H9 (cell line): ENCODE data around the gene DOCK9. TPM values are rescaled to one million over a fixed set of nuclear protein-coding genes. Genes with fewer than 3 reads are reported as not detected.

ENCODE experiments used
- DNase-seq: peaks from one replicate; pipeline ENCODE4 v3.0.0-alpha.2; 2017
- H2AFZ ChIP-seq: one replicate; pipeline ENCODE4 v1.6.1; 2013; ENCODE audit warnings: mild to moderate bottlenecking, low read length, control low read depth, moderate library complexity
- H2AK5ac ChIP-seq: 2 replicates; pipeline ENCODE4 v1.6.1; 2013; ENCODE audit warnings: low read length, control low read depth, mixed read lengths; ENCODE audit not compliant: insufficient read length
- H2BK120ac ChIP-seq: one replicate; pipeline ENCODE4 v1.6.1; 2013; ENCODE audit warnings: low read depth, mild to moderate bottlenecking, low read length, control low read depth, inconsistent platforms; ENCODE audit not compliant: poor library complexity, severe bottlenecking
- H2BK12ac ChIP-seq: 2 replicates; pipeline ENCODE4 v1.6.1; 2013; ENCODE audit warnings: low read length, control low read depth, mixed read lengths, low read depth; ENCODE audit not compliant: insufficient read length
- H2BK15ac ChIP-seq: 2 replicates; pipeline ENCODE4 v1.6.1; 2013; ENCODE audit warnings: low read depth, low read length, control low read depth
- H2BK20ac ChIP-seq: one replicate; pipeline ENCODE4 v1.6.1; 2013; ENCODE audit warnings: low read depth, mild to moderate bottlenecking, low read length, control low read depth, inconsistent platforms; ENCODE audit not compliant: poor library complexity, severe bottlenecking
- H2BK5ac ChIP-seq: 2 replicates; pipeline ENCODE4 v1.6.1; 2013; ENCODE audit warnings: low read length, control low read depth, mixed read lengths; ENCODE audit not compliant: insufficient read length
- H3K14ac ChIP-seq: 2 replicates; pipeline ENCODE4 v1.6.1; 2013; ENCODE audit warnings: low read length, control low read depth; ENCODE audit not compliant: insufficient read depth
- H3K18ac ChIP-seq: 2 replicates; pipeline ENCODE4 v1.6.1; 2013; ENCODE audit warnings: low read depth, mild to moderate bottlenecking, mixed read lengths, low read length, control low read depth; ENCODE audit not compliant: insufficient read length
- H3K23ac ChIP-seq: 2 replicates; pipeline ENCODE4 v1.6.1; 2013; ENCODE audit warnings: low read length, control low read depth, mixed read lengths, low read depth; ENCODE audit not compliant: insufficient read length
- H3K23me2 ChIP-seq: 2 replicates; pipeline ENCODE4 v1.6.1; 2013; ENCODE audit warnings: low read depth, mild to moderate bottlenecking, mixed read lengths, low read length, control low read depth; ENCODE audit not compliant: insufficient read length, poor library complexity, severe bottlenecking
- H3K27ac ChIP-seq: 2 replicates; pipeline ENCODE4 v1.5.1; 2013; ENCODE audit warnings: low read length, control low read depth, mixed read lengths, low read depth; ENCODE audit not compliant: insufficient read length
- H3K27me3 ChIP-seq: 2 replicates; pipeline ENCODE4 v1.6.1; 2013; ENCODE audit warnings: low read length, control low read depth, inconsistent platforms; ENCODE audit not compliant: insufficient read depth
- H3K4ac ChIP-seq: 2 replicates; pipeline ENCODE4 v1.6.1; 2013; ENCODE audit warnings: low read depth, mild to moderate bottlenecking, control low read depth, inconsistent platforms, low read length, moderate library complexity
- H3K4me1 ChIP-seq: 2 replicates; pipeline ENCODE4 v1.6.1; 2013; ENCODE audit warnings: low read length, control low read depth, inconsistent platforms; ENCODE audit not compliant: insufficient read depth
- H3K4me2 ChIP-seq: 2 replicates; pipeline ENCODE4 v1.6.1; 2013; ENCODE audit warnings: low read length, control low read depth, mixed read lengths; ENCODE audit not compliant: insufficient read length, insufficient read depth
- H3K56ac ChIP-seq: 2 replicates; pipeline ENCODE4 v1.6.1; 2013; ENCODE audit warnings: low read depth, mild to moderate bottlenecking, mixed read lengths, low read length, control low read depth; ENCODE audit not compliant: insufficient read length
- H3K79me1 ChIP-seq: 2 replicates; pipeline ENCODE4 v1.6.1; 2013; ENCODE audit warnings: low read depth, mild to moderate bottlenecking, moderate library complexity, low read length, control low read depth, inconsistent platforms; ENCODE audit not compliant: insufficient read depth, poor library complexity, severe bottlenecking
- H3K79me2 ChIP-seq: 2 replicates; pipeline ENCODE4 v1.6.1; 2013; ENCODE audit warnings: low read length, control low read depth, inconsistent platforms; ENCODE audit not compliant: insufficient read depth
- H3K9ac ChIP-seq: 2 replicates; pipeline ENCODE4 v1.6.1; 2013; ENCODE audit warnings: low read length, control low read depth, mixed read lengths; ENCODE audit not compliant: insufficient read length; ENCODE audit errors: extremely low read depth
- H3K9me3 ChIP-seq: one replicate; pipeline ENCODE4 v1.6.1; 2013; ENCODE audit warnings: low read depth, low read length, inconsistent platforms; ENCODE audit not compliant: control insufficient read depth
- H3T11ph ChIP-seq: one replicate; pipeline ENCODE4 v1.6.1; 2013; ENCODE audit warnings: mild to moderate bottlenecking, low read length, control low read depth, inconsistent platforms
- H4K20me1 ChIP-seq: one replicate; pipeline ENCODE4 v1.6.1; 2013; ENCODE audit not compliant: control insufficient read depth, insufficient read length, insufficient read depth
- H4K5ac ChIP-seq: 2 replicates; pipeline ENCODE4 v1.6.1; 2013; ENCODE audit warnings: low read depth, mild to moderate bottlenecking, mixed read lengths, low read length, control low read depth; ENCODE audit not compliant: insufficient read length
- H4K8ac ChIP-seq: replicated peaks from 2 replicates; pipeline ENCODE4 v1.6.1; 2013; ENCODE audit warnings: low read length, control low read depth, mixed read lengths, low read depth; ENCODE audit not compliant: insufficient read length
- H4K91ac ChIP-seq: 2 replicates; pipeline ENCODE4 v1.6.1; 2013; ENCODE audit warnings: low read depth, mild to moderate bottlenecking, moderate library complexity, mixed read lengths, low read length, control low read depth; ENCODE audit not compliant: insufficient read length
- H3K27ac Mint-ChIP-seq, 3 experiments: 2 replicates in 2 of 3; 3 replicates in 1 of 3; pipeline ENCODE4 v1.8.0; 2020 to 2021; ENCODE audit warnings: mixed read lengths in 3 of 3, mild to moderate bottlenecking in 1 of 3, moderate library complexity in 1 of 3
- H3K27me3 Mint-ChIP-seq: 2 replicates; pipeline ENCODE4 v1.8.0; 2021; ENCODE audit warnings: low read depth, mild to moderate bottlenecking, moderate library complexity, mixed read lengths
- H3K36me3 Mint-ChIP-seq, 3 experiments: 2 replicates in 2 of 3; 3 replicates in 1 of 3; pipeline ENCODE4 v1.8.0; 2020 to 2021; ENCODE audit warnings: low read depth in 3 of 3, mixed read lengths in 3 of 3; ENCODE audit not compliant: insufficient read depth in 1 of 3
- H3K4me1 Mint-ChIP-seq, 2 experiments: 2 replicates each; pipeline ENCODE4 v1.8.0; 2020; ENCODE audit warnings: mixed read lengths in 2 of 2
- H3K4me3 Mint-ChIP-seq, 2 experiments: 2 replicates in 1 of 2; 3 replicates in 1 of 2; pipeline ENCODE4 v1.8.0; 2020 to 2021; ENCODE audit warnings: mild to moderate bottlenecking in 2 of 2, mixed read lengths in 2 of 2, moderate library complexity in 1 of 2
- H3K9me3 Mint-ChIP-seq, 2 experiments: 2 replicates in 1 of 2; 3 replicates in 1 of 2; pipeline ENCODE4 v1.8.0; 2020; ENCODE audit warnings: mild to moderate bottlenecking in 2 of 2, mixed read lengths in 2 of 2, moderate library complexity in 1 of 2
- CTCF ChIP-seq: fragments of 200-600 bp; sonication (generic); conservative IDR thresholded peaks from 3 replicates; pipeline ENCODE4 v1.8.0; 2021; ENCODE audit warnings: antibody characterized with exemption, mild to moderate bottlenecking
- WGBS: extraction: QIAGEN DNeasy Blood & Tissue Kit; methylation state at CpG from one replicate; pipeline ENCODE4 v1.1.7; 2013; ENCODE audit warnings: missing lambda C conversion rate, low lambda C conversion rate, mixed read lengths; ENCODE audit not compliant: insufficient read length; ENCODE audit errors: extremely low coverage; 5-methylcytosine and 5-hydroxymethylcytosine counted together
- total RNA-seq: library from RNA; stranded (reverse); gene quantifications from 2 replicates; pipeline ENCODE4 v1.2.1, GENCODE V29; 2021

DOCK9 gene
- total RNA-seq, 1 experiment from 2014 or later: 23.0 TPM

DNA sequence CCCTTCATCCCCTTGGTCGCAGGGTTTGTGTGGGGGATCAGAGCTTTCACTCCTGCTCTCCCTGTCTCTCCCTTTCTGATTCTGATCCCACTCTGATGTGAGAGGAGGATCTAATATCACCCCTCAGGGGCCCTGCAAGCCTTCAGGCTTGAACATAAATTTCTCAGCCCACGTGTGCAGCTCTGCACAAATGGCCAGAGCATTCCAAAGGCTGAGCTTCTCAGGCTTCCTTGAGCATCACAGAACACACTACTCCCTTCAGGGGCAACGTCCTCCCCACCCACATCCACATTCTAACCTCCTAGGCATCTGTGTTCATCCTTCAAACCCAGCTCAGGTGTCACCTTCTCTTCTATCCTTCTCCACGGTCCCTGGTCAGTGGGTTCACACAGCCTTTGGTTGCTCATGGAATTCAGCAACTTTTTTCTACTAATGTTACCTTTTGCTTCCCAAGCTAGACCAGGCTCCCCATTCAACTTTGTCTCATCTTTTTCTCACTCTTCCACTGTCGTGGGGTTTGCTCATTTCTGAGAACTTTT is 24.4 kb upstream of the DOCK9 start:
- no peaks in the 10 kb centered on the region for H3K27me3 ChIP-seq
- no peak overlapping the region for H2AFZ ChIP-seq
- no peak overlapping the region for H3T11ph ChIP-seq
- H3K79me1 ChIP-seq: no peaks in the 10 kb centered on the region
- H4K20me1 ChIP-seq: no peaks in the 10 kb centered on the region
- H3K4me1 ChIP-seq: peaks cover 7% of the 10 kb centered on the region; the same call in 1 of the 2 replicates
- H3K4me1 Mint-ChIP-seq: peaks cover 25 to 39% of the 10 kb centered on the region in 2 experiments
- H3K18ac ChIP-seq: no peak overlapping the region
- H3K4me2 ChIP-seq: no peak overlapping the region
- no peak for DNase-seq
- H3K79me2 ChIP-seq: no peaks in the 10 kb centered on the region
- no peaks in the 10 kb centered on the region for H3K23me2 ChIP-seq
- H2BK15ac ChIP-seq: peak overlapping the region; percentile 54; the same call in 1 of the 2 replicates
- H3K9me3 Mint-ChIP-seq: no peaks in the 10 kb centered on the region
- no peak overlapping the region for H3K9ac ChIP-seq
- no peak overlapping the region for H4K8ac ChIP-seq
- H3K27ac Mint-ChIP-seq: no peak overlapping the region
- peaks cover 1% of the 10 kb centered on the region; the same call in 1 of the 2 replicates for H3K27me3 Mint-ChIP-seq
- H4K5ac ChIP-seq: no peak overlapping the region
- no peak overlapping the region for H3K14ac ChIP-seq
- no peak overlapping the region for H3K27ac ChIP-seq
- no peak overlapping the region for H2BK5ac ChIP-seq
- WGBS: no CpG with 5 or more reads among the region's 5 CpGs
- H3K4me3 Mint-ChIP-seq: no peak overlapping the region
- no peaks in the 10 kb centered on the region for H3K36me3 Mint-ChIP-seq
- H4K91ac ChIP-seq: no peak overlapping the region
- H2BK20ac ChIP-seq: no peak overlapping the region
- H3K4ac ChIP-seq: no peak overlapping the region
- TF ChIP-seq CTCF: no peak
- no peak overlapping the region for H3K56ac ChIP-seq
- no peaks in the 10 kb centered on the region for H3K9me3 ChIP-seq
- no peak overlapping the region for H2BK12ac ChIP-seq
- no peak overlapping the region for H2AK5ac ChIP-seq
- H2BK120ac ChIP-seq: no peak overlapping the region
- no peak overlapping the region for H3K23ac ChIP-seq
